ENCODE data around the gene IFT22.
"Not testable (repeated sequence)": the region's sequence is repeated elsewhere in the genome, so short reads cannot be mapped to it uniquely, and the experiment has no call there.

Gene IFT22

DNA sequence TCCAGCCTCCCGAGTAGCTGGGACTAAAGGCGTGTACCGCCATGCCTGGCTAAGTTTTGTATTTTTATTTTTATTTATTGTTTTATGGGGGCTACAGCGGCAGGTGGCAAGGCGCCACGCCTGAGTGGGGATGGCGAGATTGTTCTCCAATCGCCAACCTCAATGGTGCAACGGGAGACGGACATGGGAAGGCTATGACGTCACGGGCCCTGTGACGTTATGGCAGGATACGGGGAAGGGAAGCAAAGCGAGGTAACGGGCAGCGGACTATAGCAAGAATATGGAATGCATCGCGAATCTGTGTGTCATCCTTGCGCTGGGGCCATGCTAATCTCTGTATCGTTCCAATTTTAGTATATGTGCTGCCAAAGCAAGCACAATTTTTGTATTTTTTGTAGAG lies 51.9 kb downstream of the IFT22 start:
- no peak overlapping the region for H3K9ac ChIP-seq (ENCODE audit: low read depth, low read length)
- H3K9me3 ChIP-seq (ENCODE audit: insufficient read depth, low read depth, low read length) = no peaks in the 10 kb centered on the region
- no peak overlapping the region for H3K27ac ChIP-seq (ENCODE audit: low read length)
- no peaks in the 10 kb centered on the region for H3K36me3 ChIP-seq (ENCODE audit: insufficient read depth, low read depth, low read length)
- peaks cover 14% of the 10 kb centered on the region; the same call in 1 of the 2 replicates for H3K4me1 ChIP-seq (ENCODE audit: insufficient read depth, low read length)
- no peaks in the 10 kb centered on the region for H3K27me3 ChIP-seq (ENCODE audit: insufficient read depth, low read length)
- no peak overlapping the region for H3K4me3 ChIP-seq (ENCODE audit: low read length)

DNA sequence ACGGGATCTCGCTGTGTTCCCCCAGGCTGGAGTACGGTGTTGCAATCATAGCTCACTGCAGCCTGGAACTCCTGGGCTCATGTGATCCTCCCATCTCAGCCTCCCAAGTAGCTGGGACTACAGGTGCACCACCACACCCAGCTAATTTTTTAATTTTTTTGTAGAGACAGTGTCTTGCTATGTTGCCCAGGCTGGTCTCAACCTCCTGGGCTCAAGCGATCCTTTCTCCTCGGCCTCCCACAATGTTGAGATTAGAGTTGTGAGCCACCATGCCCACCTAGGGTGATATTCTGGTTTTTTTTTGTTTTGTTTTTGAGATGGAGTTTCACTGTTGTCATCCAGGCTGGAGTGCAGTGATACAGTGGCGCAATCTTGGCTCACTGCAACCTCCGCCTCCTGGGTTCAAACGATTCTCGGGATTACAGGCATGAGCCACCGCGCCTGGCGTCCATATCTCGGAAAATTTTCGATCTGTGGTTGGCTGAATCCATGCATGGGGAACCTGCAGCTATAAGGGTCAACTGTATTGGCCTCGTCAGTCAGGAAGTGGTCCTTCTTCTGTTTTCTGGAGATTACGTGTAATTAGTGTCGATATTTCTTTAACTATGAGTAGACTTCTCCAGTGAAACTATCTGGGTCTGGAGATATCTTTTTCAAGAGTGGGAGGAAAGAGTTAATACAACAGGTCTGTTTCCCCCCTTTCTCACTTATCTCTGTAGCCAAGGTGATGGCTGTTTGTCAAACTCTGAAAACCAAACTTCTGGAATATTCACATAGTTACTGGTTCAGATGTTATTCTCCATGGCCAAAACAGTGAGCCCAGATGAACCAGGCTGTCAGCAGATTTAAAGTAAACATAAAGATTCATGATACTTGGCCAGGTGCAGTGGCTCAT lies 55.7 kb downstream of the IFT22 start:
- Histone ChIP-seq H3K27ac (ENCODE audit: low read length) (no peak overlapping the region), H3K4me1 (ENCODE audit: insufficient read depth, low read length) (no peaks in the 10 kb centered on the region), H3K4me3 (ENCODE audit: low read length) (no peak overlapping the region), H3K27me3 (ENCODE audit: insufficient read depth, low read length) (no peaks in the 10 kb centered on the region), H3K36me3 (ENCODE audit: insufficient read depth, low read depth, low read length) (no peaks in the 10 kb centered on the region), H3K9ac (ENCODE audit: low read depth, low read length) (no peak overlapping the region), H3K9me3 (ENCODE audit: insufficient read depth, low read depth, low read length) (no peaks in the 10 kb centered on the region)

- not testable (repeated sequence) for H3K9ac ChIP-seq (ENCODE audit: low read depth, low read length); H3K4me3 ChIP-seq (ENCODE audit: low read length); H3K4me1 ChIP-seq (ENCODE audit: insufficient read depth, low read length); H3K9me3 ChIP-seq (ENCODE audit: insufficient read depth, low read depth, low read length); H3K27ac ChIP-seq (ENCODE audit: low read length); H3K27me3 ChIP-seq (ENCODE audit: insufficient read depth, low read length); H3K36me3 ChIP-seq (ENCODE audit: insufficient read depth, low read depth, low read length)
Observed at GRCh38 chr7:101264102-101264706, 57.4 kb downstream of the IFT22 start.
